ENCODE measurements around the gene USP7.
"Not testable (repeated sequence)": the region's sequence is repeated elsewhere in the genome, so short reads cannot be mapped to it uniquely, and the experiment has no call there.

Gene USP7

DNA sequence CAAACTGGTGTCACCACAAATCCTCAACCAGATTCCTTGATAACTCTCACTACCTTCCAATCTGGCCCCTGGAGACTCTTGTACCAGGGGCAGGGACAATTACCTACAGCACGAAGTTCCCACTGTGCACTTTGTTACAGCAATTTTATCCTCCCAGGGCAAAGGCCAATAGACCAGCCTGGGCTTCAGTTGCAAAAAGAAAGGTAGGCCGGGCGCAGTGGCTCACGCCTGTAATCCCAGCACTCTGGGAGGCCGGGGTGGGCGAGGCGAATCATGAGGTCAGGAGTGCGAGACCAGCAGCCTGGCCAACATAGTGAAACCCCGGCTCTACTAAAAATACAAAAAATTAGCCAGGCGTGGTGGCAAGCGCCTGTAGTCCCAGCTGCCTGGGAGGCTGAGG is 36.9 kb downstream of the USP7 start:
- DNase-seq, result no peak

DNA sequence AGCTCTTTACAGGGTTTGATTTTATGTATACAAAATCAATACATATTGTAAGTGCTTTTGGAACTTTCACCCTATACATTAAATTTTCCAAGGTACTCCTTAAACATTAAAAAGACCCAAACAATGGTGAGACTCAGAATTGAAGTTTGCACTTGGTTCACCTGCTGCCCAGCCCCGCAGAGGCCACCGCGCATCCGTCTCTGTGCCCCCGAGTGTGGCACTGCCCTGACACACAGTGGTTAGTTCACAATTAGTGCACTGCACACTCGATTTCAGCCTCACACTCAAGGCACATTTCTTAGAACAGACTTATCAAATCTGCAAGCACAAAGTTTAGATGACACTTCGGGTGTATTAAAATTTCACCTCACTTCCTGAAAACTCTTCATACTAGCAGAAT is 38.3 kb downstream of the USP7 start:
- DNase-seq, result no peak

DNA sequence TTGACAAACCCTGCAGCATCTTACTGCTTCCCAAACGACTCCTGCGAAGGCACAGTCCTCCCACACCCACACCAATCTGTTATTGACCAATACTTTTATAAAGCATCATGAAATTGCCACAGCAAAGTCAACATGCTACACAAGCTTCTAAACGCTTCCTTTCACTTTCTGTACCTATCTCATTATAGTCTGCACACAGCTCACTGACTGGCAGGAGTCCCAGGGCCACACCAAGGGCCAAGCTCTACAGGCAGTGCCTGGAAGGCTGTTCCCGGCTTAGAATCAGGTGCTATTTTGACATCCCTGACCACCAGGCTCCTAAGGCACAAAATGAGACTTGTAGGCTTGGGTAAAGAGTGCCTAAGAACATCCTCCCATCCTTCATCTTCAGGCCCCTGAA is 39.5 kb downstream of the USP7 start:
- DNase-seq, result peak in 6 of 56 donors; percentile 4 to 34 (median 10)

DNA sequence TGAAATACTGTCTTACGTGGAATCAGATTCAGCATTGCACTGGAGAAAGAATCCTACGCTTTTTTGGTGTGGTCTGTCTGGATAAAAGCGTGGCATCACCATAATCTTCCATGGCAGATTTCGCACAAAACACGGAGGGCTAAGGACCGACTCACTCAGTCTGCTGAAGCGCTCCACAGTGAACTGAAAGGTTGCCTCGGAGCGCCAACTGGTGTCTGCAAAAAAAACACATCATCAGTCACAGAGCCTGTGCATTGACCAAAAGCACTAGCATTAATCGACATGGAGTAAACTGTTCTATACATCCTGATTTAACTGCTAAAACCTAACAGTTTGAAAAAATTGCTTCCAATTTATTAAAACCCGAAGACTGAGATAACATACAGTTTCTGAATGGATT is 40.5 kb downstream of the USP7 start:
- DNase-seq, result peak in 13 of 56 donors; percentile 5 to 59 (median 13)

DNA sequence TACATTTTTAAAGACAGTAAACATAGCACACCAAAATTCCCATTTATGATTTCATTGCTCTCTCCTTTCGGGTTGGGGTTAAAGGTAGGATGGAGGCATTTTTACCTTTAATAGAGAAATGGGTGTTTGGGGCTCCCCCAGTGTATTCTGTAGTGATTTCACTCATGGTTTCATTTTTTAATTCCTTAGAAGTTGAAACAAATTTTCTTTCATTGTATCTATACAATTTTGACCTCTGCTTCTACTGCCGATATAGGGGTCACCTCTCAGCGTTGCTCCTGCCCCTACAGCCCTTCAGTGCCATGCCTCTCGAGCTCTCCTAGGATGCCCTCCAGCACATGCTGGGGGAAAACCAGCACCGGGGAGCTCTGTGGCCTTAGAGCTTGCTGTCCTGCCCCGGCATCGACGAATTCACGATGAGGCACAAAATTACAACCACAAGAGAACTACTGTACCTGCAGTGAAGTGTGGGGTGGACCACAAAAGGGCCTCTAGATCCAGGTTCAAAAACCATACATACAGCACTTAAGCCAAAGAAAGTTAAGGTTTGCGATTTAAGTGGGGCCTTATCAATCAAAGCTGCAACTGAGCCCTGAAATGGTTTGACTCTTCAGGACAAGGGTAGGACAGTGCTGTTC is 42.2 kb downstream of the USP7 start:
- no peak for DNase-seq

DNA sequence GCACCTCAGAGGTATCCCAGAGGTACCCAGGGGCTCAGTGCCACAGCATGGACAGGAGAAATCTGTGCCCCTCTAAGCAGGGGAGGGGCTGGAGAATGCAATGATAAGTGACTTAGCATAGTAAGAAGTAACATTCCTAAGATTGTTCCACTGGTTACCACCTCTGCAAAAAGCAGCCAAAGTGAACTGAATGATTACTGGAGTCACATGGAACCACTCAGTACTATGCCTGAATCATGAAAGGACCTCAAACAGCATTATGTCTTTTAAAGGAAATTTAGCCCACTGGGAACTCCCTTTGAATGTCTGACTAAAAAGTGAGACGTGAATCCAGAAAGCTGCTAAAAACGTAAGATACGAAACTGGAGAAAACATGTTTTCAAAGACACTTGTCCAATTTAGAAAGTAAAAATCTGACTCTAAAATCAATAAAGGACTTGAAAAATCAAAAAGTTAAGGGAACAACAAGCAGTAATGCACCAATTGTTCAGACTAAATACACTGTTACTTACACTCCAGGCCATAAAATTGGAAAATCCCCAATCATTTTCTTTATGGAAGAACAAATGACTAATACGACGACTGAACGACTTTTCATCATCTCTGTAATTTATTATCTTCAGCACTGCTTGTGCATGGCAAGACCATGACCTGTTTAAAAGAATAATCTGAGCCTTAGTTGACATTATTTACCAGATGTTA is 42.9 kb downstream of the USP7 start:
- DNase-seq, result no peak

DNA sequence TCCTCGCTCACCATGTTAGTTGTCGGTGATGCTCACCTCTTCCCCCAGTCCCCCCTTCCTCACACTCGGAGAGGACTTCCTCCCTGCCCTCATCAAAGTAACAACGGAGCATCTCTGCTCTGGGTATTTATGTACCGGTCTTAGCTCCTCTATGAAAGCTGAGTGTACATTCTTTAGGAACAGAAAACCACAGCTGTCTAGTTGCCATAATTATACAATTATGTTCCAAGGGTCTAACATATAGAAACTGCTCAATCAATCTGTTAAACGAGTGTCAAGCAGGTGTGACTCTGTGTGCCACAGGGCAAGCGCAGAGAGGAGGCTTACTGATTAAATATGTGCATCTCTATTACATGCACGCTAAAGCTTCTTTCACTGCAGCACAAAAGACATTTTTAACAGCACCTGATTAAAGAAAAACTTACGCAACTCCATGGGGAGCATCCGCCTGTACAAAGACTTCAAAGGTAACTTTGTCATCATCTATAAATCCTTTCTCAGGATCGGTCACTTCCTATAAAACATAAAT is 43.7 kb downstream of the USP7 start:
- peak in 4 of 56 donors; percentile 2 to 10 (median 7) for DNase-seq

DNA sequence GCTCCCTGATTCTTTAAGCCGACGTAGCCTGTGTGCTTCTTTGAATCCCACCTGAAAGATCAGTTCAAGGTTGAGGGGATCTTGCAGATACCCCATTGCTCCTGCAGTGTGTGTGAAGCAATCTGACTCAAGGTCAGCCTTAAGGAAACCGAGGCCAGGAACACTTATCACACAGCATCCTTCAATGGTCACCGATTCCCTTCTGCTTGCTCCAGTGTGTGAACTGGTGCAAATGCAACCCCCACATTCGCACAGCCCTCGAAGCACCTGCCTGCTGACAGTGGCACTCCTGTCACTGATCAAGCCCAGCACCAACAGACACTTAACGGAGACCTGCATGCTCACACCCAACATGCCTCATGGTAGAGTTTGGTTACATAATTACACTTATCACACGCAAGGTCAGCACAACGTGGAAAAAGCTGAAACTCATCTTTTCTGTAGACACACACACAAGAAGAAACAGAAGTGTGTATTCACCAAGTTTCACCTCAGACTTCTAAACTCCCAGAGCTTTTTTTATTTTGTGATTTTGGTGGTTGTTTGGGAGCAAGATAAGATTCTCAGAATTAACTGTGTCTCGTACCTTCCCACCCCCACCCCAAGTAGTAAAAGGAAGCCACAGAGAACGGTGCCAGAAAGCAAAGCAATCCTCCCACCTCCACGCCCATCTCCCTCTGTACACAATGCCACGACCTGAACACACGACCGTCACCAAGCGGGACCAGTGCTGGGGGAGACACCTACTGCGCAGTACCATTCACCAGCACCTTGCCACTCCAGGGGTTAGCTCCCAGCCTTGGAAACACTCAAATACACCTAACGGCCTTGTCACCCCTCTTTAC is 44.4 kb downstream of the USP7 start:
- no peak for DNase-seq

DNA sequence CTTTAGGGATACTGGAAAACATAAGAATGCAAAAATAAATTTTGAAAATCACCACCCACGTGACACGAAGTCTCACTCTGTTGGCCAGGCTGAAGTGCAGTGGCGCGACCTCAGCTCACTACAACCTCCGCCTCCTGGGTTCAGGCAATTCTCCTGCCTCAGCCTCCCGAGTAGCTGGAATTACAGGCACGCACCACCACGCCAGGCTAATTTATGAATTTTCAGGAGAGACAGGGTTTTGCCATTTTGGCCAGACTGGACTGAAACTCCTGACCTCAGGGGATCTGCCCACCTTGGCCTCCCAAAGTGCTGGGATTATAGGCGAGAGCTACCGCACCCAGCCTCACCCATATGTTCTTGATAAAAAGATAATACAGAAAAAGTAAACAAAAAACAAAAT is 46.4 kb downstream of the USP7 start:
- not testable (repeated sequence) for DNase-seq

DNA sequence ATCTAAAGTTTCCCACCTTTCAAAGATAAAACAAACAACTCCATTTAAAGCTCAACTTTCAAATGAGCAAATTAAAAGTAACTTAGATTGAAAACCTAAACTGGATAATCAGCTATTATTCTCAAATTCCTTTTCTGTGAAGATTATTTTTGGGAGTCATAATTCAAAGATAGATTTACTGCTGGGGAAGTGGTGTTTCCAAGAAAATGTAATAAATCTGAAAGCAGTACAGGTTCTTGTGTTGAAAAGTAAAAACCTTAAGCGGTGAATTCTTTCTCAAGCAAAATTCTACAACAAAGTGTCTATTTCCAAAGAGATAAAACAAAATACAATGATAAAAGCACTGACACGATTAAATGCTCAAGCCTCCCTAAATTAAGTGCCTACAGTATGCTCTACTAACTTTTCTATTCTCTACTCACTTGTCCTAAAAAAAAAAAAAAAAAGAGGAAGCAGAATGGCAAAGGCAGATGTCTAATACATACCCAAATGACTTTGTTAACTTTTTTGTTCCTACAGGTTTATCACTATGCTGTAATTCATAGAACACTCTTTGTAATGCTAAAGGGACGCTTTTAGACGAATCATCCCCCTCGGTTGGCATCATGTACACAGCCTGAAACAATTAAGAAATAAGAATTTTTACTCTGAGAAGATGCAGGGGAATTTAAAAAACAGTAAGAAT is 47.0 kb downstream of the USP7 start:
- no peak for DNase-seq

DNA sequence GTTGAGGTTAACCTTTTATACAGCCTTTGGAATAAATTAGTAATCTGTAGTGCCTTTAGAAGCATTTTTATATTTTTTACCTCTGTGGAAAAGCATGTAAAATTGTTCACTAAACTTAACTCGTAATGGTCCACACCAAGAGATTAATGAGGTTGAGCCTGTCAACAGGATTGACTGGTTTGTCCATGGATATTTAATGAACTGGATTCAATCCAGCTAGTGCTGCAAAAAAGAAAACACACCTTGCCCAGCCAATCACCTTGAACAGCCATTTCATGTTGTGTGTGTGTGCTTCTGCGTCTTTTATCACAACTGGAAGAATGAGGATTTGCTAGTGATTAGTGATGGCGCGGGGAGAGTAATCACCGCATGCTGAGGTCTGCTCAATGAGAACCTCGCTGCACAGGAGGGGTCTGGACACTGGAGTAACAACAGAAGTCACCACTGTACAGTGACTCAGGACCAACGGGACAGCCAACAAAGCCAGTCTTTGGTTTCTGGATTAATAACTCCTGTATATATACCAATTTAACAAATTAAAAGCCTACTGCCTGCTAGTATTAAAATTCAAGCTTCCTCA is 47.9 kb downstream of the USP7 start:
- no peak for DNase-seq

DNA sequence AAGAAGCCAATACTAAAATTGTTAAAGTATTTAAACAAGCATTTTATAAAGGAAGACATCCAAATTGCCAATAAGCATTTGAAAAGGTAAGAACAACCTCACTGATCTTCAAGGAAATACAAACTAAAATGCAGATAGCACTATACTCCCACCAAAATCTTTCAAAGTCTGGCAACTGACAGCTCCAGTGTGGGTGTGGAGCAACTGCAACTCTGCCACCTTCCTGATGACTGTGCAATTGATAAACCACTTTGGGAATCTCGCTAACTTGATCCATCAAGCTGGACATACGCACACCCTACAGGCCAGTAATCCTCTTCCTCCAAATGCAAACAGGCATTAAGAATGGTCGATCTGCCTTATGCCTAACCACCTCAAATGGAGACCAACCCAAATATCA is 49.6 kb downstream of the USP7 start:
- DNase-seq, result peak in 2 of 56 donors; percentile 16 to 19

DNA sequence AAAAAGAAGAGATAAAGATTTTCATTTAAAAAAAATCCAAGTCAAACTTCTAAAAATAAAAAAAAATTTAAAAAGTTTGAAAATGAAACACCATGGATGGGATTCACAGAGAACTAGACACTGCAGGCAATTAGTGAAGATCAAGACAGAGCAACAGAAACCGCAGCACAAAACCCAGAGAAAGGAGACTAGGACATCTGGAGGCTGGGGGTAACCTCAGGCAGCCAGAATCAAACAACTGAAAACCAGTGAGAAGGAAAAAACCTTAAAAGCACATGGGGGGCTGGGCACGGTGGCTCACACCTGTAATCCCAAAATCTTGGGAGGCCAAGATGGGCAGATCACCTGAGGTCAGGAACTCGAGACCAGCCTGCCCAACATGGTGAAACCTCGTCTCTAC is 50.9 kb downstream of the USP7 start:
- DNase-seq, result no peak

DNA sequence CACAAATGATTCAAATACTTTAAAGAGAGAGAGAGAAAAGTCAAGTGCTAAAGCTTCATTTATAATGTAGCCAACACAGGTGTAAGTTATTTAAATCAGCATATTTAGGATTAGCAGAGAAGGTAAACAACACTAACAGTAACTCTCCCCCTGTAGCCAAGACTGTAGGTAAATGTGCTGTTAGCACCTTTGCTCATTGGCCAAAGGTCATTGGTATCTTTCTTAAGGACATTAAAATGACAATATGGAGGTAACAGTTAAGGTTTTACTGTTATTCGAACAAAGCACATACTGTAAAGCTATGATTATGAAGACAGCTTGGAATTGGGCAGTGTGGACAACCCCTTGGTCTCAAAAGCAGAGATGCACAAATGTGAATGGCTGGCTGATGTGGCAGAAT is 52.9 kb downstream of the USP7 start:
- no peak for DNase-seq

DNA sequence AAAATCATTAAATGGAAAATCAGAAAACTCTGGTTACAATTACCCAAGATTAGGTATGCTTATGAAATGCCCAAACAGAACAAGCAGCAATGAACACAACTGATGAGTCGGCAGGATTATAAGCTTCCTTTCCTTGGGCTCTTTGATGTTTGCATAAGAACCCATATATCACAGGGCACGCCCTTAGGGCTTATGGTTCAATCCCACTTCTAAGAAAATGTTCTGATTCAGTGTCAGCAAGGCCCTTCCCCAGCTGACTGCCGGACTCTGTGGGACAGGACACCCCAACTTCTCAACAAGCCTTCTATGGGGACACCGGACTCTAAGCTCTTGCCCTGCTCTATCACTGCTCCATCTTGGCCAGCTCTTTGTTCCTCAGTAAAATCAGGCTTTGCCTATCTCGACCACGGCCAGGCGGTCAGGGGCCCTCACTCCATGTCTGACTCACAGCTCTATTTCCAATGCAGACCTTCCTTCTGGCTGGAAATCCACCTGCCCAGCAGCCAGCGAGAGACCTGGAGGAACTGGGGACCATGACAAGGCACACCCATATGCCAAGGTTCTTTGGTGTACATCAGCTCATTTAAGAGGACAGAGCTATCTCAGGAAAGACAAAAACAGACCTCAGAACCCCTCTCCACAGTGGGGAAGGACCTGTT is 54.8 kb downstream of the USP7 start:
- no peak for DNase-seq

DNA sequence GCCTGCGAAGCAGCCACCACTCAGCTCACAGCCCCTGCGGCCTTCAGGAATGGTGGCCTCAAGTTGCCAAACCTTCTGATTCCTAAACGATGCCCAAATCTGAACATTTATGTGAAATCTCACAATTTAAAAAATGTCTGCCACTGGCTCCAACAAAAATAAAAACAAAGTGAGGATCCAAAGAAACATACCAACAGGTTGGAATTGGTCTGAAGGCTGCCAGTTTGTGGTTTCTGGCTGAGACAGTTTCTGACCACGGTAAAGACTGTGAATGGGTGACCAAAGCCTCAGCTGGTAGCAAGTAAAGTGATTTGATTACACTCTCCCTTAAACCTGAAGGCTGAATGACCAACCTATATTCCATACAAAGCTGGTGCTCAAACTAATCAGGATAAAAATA is 56.6 kb downstream of the USP7 start:
- no peak for DNase-seq

DNA sequence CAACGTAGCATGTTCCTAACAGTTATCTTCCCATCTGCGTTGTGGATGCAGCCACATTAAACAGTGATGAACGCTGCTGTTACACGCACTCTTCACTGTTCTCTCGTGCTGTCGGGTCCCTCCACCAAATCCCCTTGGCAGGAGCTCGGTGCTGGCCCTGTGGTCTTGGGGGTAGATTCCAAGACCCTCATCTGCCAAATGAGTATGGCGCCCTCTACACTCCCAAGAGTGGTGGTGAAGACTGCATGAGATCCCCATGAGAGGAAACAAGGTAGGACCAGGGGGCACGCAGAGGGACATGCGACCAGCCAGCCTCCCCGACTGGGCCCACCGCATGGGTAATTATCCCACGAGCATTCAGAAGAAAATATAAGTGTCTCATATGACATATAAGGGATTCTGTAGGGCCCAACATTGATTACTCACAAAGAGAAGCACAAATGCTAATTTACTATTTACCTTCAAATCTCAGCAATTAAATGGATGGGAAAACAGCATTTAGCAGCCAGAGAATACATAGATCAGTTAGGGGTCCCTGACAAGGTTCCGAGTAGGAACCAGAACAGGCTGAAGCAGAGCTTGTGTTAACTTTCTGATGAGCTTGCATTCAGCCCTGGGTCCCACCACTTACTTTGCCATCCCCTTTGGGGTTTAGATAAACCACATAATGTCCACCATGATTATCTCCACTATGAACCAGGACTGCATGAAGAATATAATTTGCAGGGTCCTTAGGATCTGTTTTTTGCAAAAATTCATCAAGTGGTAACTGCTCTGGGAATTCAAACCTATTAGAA is 57.7 kb downstream of the USP7 start:
- DNase-seq, result no peak

DNA sequence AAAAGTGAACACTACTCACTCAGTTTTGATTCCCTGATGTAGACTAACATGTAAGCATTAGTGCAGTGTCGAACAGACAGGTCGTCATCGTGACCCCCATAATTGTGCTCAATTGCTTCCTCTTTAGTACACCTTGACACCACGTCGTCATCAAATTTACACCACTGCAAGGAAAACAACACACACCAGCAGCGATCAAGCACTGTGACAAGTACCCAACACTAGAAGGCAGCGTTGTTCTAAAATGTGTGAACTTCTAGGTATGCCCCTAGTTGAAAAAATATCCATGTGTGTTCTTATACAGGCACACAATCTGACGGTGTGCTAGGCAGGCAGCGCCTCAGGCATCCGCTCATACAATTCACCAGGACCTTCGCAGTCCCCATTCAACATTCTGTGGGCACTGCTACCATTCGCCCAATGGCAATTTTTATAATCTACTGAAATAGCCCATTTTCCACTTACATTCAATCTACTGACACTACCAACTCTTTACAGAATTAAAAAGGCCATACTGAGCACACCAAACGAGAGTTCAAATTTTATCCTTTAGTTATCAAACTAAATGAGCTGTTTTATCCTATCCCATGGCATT is 58.4 kb downstream of the USP7 start:
- DNase-seq, result no peak

DNA sequence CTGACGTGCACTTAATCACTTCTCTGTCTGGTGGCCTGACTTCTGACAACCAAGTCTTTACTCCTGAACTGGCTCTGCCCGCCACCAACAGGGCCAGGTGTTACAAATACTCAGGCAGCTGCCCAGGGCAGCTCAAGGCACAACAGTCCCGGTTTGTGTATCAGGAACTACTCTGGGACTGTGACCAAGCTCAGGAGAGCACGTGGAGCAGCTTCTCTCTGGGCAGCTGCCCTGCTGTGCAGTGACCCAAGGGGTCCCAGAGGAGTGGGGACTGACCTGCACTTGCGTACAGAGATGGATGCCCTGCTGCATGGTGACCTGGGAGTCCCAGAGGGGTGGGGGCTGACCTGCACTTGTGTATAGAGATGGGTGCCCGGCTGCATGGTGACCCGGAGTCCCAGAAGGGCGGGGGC is 59.7 kb downstream of the USP7 start:
- DNase-seq, result no peak
